Measurements from ENCODE around the gene TRPM3.

- TF ChIP-seq CTCF (conservative IDR thresholded peaks at IDR 0.05 in 1 of 2, IDR thresholded peaks at IDR 0.05 in 1 of 2; ENCODE audit: extremely low read depth in 1 of 2, insufficient read depth in 1 of 2, low read depth in 1 of 2, low read length in 2 of 2) (no peak), EZH2 (IDR thresholded peaks at IDR 0.05; ENCODE audit: borderline replicate concordance, low read length) (no peak)
Measured at GRCh38 chr9:70581955-70582350, 539.5 kb downstream of the TRPM3 start.
